HG03521 (cell line): ENCODE measurements around the gene FAM241A.
"Not testable (repeated sequence)": the region's sequence is repeated elsewhere in the genome, so short reads cannot be mapped to it uniquely, and the experiment has no call there.

Source experiments
- ATAC-seq: cut with Tn5 transposase; IDR thresholded peaks from one replicate; pipeline ENCODE4 v1.9.1; 2021; ENCODE audit warnings: mild to moderate bottlenecking, moderate library complexity; ENCODE audit not compliant: unreplicated experiment

The FAM241A gene

DNA sequence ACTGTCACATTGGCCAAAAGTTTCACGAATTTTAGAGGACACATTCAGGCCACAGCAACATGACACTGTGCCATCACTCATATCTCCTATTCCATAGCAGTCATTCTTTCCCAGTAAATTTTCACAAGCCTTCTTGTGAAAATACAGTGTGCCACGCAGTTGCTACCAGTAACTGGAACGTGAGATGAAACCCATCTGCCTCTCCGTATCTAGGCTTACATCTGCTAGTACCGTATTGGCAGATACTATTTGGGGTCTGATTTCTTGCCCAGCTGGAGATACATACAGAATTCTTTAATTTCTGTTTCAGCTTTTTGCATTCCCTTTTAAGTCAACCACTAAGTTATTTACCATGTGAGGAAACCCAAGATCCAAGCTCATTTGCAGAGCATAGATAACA is 8.7 kb upstream of the FAM241A start:
- ATAC-seq: no peak

DNA sequence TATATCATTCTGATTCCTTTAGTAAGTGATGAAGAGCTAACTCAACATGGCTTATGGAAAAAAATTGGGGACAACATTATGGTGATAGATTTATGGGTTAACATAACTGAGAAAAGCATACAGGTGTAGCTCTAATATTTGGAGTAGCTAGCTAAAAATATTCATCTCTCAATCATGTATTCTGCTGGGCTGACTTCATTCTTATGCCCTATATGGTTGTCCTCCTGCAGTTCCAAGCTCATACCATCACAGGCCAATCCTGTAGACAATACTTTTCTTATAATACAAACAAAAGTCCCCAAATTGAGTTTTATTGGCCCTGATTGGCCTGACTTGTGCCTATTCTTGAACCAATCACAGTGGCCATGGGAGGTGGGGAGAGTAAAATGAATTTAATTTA is 6.7 kb upstream of the FAM241A start:
- no peak for ATAC-seq

DNA sequence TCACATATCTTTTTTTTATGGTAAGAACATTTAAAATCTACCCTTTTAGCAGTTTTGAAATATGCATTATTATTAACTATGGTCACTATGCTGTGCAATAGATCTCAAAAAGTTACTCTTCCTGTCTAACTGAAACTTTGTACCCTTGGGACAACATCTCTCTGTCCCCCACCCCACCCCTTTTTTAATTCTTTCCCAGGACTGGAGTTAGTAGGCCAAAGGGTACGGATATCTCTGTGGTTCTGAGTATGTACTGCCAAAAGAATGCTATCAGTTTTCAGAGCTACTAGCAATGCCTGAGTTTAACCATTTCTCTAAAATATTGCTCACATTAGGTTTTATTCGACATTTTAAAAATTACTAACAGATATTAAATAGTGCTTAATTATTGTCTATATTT is 4.7 kb upstream of the FAM241A start:
- no peak for ATAC-seq

DNA sequence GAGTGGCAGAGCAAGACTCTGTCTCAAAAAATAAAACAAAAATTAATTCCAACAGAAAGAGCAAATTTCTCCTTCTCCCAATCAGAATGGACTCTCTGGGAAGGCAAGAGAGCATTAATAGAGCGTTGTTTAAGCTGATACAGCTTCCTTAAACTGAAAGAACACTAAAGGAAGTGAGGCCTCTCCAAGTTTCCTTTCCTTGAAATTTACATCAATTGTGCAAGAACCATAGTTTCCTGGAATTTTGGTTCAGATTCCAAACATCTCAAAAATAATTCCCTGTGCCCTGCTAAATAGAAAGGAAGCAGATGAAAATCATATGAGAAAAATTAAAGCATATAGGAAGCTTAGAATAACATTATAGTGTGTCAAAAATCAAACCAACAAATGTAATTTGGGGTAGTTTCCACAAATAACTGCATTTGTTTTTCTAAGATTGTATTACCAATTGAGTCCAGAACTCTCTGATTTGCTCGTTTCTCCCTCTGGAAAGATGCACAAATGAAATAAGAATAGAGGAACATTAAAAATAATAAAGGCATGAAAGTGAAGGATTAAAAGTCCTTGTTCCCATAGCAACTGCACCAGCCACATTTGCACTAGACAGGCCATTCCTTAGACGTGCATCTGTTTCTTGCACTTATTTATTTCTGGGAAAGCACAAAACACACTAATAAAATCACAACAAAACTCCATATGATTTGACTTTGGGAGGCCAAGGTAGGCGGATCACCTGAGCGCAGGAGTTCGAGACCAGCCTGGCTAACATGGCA is 3.7 kb upstream of the FAM241A start:
- no peak for ATAC-seq

DNA sequence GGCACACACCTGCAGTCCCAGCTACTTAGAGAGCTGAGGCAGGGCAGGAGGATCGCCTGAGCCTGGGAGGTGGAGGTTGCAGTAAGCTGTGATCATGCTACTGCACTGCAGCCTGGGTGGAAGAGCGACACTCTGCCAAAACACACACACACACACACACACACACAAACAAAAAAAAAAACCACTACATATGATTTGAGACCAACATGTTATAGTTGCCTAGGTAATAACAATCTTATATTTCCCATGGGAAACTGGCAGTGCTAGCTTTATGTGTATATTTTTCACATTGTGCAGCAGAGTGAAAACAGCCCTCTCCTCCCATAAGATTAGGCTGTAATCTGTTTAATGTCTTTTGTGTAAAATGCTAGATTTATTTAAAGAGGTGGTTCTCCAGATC is 3.1 kb upstream of the FAM241A start:
- no peak for ATAC-seq

DNA sequence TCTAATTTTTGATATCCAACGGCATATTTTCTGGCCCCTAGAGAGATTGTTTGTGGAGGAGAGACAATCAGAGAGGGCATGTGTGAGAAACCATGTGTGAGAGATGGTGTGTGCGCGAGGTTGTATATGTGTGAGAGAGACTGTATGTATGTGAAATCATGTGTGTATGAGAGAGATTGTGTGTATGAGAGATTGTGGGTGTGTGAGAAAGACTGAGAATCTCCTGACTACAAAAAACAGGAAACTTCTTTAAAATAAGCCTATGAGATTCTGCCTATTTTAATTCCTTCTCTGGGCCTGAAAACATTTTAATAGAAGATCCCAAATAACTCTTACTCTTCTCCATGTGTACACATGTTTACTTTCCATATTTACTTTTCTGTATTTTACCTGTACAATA is 1.5 kb upstream of the FAM241A start:
- no peak for ATAC-seq

DNA sequence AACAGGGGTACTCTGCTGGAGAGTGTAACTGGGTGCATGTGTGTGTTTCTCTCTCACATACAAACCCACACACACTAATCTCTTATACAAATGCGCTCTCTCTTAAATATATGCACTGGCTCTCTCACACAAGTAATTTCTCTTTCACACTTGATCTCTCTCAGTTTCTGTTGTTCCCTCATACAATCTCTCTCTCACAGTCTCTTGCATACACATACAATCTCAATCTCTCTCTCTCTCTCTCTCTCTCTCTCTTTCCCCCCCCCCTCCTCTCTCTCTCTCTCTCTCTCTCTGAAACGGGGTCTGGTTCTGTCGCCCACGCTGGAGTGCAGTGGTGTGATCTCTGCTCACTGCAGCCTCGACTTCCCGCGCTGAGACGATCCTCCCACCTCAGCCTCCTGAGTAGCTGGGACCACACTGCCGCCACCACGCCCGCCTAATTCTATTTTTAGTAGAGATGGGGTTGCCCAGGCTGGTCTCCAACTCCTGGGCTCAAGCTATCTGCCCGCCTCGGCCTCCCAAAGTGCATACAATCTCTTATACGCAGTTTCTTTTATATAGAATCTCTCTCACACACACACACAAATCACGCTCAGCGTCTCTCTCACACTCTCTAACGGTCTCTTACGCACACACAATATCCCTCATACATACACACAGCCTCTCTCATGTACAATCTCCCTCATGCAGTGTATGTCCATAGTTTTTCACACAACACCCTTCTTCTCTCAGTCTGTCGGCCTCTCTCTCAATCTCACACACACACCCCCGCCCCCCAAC is 518 bp upstream of the FAM241A start:
- ATAC-seq: no peak

DNA sequence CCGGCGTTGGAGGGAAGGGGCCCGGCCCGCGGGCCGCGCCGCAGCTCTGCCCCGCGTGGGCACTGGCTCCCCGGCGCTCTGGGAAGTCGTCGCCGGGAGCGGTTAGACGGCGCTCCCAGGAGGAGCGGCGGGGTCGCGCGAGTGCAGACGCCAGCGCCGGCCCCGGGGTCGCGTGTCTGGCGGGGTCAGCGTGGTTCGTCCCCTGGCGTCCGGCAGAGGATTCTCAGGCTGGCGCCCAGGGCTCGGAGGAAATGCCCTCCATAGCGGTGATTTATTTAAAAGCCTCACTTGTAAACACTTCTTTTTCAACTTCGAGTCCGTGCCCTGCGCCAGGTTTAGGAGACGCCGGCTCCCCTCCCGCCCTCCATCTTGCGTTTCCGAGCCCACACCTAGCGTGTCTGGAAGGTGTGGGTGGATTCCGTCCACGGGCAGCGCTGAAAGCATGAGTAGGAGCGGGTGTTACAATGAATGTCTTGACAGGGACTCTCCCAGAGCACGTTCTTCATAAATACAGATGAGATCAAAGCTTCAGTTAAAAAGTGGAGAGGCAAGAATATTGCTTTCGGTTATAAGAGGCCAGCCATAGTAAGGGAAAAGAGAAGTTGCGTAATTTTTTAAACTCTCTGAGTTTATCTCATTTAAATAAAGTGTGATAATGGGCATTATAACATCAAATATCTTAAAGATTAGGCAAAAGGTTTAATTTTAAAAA is 692 bp downstream of the FAM241A start:
- ATAC-seq: peak; percentile 37

DNA sequence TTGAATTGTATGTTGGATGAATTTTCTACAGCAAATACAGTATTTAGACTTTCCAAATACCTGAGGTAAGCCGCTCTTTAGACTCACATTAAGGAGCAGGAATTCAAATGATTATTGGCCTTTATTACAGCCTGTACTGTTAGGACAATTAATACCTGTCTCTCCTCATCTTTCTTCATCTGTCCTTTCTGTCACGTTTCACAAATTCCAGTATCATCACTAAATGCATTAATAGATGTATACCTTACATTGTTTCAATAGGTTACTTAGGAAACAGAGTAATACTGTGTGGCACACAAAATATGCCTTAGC is 1.2 kb downstream of the FAM241A start:
- ATAC-seq: no peak

DNA sequence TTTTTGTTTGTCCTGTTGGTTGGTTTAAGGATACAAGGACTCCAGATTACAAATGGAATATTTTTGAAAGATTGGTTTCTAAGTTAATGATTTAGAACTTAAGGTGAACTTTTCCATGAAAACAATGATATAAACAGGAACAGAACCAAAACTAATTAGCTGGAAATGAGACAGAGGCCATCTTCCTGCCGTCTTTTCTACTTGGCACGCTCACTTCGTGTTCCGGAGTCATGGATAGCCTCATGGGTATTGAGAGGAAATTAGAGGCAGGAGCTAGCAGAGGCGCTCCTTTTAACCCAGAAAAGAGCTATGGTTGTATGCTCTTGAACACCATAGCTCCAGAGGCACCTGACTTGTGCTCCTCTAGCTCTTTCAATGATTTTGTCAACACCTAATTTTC is 2.4 kb downstream of the FAM241A start:
- ATAC-seq: no peak

DNA sequence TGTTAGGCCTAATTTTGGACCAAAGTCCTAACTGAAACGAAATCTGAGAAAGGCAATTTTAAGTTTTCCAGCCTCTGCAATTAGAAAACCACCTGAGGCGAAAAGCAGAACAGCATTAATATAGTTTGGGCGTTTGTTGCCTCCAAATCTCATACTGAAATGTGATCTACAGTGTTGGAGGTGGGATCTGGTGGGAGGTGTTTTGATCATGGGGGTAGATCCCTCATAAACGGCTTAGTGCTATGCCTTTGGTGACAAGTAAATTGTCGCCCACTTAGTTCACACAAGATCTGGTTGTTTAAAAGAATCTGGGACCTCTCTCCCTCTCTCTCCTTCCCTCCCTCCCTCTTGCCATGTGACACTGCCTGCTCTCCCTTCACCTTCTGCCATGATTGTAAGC is 5.7 kb downstream of the FAM241A start:
- no peak for ATAC-seq

DNA sequence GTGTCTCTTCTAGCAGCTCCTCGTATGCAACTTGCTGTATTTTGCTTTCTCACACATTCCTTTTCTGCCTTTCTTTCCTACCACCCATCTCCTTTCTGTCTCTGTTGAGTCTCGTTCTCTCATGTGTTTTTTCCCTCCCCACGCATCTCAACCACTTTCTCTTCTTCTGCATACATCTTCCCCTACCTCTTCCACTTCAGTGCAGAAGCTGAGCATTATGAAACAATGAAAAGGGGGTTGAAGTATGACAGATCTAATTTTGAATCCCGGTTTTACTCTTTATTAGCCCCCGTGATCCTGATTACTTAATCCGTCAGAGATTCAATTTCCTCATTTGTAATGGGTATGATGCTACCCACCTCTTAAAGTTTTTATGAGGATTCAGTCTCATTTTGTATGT is 7.3 kb downstream of the FAM241A start:
- ATAC-seq: no peak

DNA sequence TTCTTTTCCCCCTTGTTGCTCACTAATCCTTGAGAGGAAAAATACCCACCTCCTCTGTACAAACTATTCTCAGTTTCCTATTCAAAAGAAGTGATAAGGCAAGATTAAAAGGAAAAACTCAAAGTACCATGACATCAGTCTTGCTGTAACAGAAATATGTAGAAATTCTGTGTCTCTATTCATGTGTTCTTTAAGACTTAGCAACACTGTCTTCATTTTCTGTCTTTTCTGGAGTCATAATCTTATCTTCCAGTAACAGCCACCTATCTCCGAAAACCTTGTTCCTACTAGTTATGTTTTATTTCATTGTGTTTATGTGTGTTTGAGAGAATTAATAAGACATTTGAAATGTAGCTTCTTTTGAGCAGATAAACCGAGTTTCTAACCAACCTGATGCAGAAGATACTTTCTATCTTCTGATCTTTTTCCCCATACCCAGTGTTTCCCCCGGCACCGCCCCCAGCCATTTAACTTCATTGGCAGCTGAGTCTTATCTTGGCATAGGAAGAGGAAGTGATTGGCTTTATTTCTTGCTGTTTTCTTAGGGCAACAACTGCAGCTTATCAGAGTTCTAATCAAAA is 8.0 kb downstream of the FAM241A start:
- ATAC-seq: no peak

DNA sequence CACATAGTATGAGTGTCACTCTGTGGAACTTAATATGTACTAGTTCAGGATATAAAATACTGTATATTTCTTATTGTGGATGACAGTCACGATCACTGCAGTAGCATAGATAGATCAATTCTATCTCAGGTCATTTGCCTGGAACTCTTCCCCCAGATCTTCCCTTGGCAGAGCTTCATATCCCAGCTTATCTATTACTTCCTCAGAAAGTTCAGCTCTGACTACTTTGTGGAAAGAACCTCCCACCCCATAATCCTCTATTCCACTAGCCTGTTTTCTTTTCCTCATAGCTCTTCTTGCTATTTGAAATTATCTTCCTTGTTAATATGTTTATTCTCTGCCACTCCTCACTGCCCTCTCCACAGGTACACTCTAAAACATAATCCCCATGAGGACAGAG is 10.9 kb downstream of the FAM241A start:
- no peak for ATAC-seq

DNA sequence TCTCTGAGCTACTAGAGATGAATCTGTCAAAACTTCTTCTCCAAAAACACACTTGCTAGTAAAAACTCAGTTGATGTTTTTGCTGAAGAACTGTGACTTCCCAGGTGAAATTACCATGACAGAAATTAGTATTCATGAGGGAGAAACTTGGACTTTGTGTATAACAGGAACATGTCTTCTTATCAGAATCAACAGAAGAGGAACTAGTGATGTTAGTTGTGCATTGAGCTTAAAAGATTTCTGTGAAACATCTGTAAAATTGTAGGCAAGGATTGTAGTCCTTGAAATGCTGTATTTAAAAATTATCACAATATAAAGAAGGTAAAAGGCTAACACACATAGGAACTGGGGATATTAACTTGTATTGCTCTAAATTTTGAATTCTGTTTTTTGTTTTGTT is 11.3 kb downstream of the FAM241A start:
- ATAC-seq: no peak

DNA sequence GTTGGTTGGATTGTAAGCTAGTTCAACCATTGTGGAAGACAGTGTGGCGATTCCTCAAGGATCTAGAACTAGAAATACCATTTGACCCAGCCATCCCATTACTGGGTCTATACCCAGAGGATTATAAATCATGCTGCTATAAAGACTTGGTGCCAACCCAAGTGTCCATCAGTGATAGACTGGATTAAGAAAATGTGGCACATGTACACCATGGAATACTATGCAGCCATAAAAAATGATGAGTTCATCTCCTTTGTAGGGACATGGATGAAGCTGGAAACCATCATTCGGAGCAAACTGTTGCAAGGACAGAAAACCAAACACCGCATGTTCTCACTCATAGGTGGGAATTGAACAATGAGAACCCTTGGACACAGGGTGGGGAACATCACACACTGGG is 18.5 kb downstream of the FAM241A start:
- not testable (repeated sequence) for ATAC-seq

DNA sequence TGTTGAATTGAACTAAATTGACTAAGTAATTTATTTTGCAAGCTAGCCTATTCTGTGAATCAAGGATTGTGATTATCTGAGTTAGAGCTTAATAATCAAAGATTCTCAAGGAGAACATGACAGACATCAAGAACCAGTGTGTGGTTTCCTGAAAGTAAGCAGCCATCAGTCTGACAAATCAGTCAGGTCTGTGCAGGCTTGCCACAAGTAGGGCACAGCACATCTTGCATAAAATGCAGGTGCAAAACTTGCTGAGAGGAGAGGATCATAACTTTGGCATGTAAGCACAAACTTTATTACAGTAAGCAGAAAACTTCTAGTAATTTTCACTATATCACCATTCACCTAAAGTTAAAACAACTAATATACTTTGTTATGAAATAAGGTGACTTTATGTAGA is 22.5 kb downstream of the FAM241A start:
- ATAC-seq: no peak

DNA sequence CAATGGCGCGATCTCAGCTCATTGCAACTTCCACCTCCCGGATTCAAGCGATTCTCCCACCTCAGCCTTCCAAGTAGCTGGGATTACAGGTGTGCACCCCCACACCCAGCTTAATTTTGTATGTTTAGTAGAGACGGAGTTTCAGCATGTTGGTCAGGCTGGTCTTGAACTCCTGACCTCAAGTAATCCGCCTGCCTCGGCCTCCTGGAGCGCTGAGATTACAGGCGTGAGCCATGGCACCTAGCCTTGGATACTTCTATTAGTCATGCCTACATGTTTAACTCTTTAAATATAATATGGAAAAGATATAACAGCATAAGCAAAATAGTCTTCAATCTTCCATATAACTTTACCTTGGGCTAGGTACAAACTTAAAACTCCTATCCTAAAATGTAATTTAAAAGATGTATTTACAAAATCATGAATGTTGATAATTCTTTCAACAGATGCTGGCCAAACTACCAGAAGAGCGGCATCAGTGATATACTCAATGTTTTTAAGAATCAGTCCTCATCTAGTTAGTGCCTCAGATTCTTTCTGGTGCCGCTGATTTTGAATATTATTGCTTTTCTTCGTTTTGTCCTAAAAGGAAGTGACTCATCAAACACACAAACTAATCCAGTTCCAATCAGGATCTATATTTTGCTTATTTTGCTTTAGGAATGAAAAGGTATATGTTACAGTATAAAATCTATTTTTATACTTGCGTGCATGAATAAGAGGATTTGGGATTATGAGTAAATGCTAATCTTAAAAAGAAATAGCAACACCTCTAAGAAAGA is 23.7 kb downstream of the FAM241A start:
- ATAC-seq: no peak

DNA sequence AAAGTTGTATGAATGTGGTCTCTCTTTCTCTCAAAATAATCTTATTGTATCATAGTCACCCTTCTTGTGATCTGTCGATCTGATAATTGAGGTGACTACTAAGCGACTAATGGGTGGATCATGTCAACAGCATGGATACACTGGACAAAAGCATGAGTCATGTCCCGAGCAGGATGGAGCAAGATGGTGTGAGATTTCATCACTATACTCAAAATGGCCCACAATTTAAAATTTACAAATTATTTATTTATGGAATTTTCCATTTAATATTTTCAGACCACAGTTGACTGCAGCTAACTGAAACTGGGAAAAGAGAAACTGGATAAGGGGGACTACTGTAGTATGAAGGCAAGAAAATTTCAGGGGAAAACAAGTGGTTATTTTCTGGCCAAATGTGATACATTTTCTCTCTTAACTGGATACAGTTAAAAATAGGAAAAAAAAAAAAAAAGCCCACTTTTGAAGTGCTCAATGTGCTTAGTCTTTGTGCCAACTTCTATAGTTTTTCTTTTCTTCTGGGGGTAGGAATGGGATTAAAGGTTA is 25.3 kb downstream of the FAM241A start:
- ATAC-seq: no peak

DNA sequence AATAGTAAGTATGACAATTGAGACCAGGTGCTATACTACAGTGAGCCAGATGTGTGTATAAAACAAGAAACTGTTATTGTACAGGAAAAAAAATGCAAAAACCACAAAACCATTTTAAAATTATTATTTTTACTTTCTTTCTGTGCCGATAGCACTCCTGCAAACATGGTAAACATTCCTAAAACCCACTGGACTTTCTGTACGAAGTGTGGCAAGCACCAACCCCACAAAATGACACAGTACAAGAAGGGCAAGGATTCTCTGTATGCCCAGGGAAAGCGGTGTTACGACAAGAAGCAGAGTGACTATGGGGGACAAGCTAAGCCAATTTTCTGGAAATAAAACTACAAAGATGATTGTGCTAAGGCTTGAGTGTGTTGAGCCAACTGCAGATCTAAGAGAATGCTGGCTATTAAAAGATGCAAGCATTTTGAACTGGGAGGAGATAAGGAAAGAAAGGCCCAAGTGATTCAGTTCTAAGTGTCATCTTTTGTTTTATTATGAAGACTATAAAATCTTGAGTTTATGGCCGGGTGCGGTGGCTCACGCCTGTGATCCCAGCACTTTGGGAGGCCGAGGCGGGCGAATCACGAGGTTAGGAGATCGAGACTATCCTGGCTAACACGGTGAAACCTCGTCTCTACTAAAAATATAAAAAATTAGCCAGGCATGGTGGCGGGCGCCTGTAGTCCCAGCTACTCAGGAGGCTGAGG is 26.0 kb downstream of the FAM241A start:
- ATAC-seq: not testable (repeated sequence)
